ENCODE data around the gene IL17RE.

GRCh38 chr3:9951126-9951525, 48.5 kb downstream of the IL17RE start:
- no peak for TF ChIP-seq POLR2A (IDR thresholded peaks at IDR 0.05; ENCODE audit: low read depth, low read length)
- no peak for TF ChIP-seq TAF1 (IDR thresholded peaks at IDR 0.05; ENCODE audit: low read depth, low read length)

Data from GM12891 (cell line).